ENCODE results near the gene IPCEF1.

Gene IPCEF1

DNA sequence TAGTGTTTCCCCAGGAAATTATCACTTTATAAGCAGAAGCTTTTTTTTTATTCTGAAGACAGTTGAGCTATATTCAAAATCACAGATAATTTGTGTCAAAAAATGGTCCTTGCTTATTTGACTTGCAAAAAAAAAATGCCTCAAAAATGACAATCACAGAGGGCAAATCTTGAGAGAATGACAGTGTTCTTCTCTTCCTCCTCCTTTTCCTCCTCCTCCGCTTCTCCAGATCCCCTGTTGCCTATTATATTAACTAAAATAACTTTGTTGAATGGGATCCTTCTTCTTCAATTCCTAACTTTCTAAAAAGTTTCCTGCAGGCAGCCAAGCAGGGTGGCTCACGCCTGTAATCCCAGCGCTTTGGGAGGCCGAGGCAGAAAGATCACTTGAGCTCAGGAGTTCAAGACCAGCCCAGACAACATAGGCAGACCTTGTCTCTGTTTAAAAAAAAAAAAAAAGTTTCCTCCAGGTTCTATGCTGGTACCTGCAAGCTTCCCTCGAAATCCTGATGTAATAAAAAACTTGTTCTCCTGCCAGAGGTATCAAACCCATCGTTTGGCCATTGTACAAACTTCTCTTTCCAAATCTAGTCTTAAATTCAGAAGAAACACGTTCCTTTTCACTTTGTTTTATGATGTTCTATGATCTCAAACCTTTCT is 128.6 kb downstream of the IPCEF1 start:
- H3K4me3 ChIP-seq = no peak overlapping the region
- H3K4me2 ChIP-seq = no peak overlapping the region
- H3K27ac ChIP-seq = no peak overlapping the region
- H4K20me1 ChIP-seq = peaks cover 0 to 52% (median 0%) of the 10 kb centered on the region in 11 experiments; a peak in 9 of 22 replicates
- H3K9me3 ChIP-seq (replicated peaks in 1 of 11) = peaks cover 0 to 16% (median 5%) of the 10 kb centered on the region in 11 experiments; a peak in 9 of 22 replicates
- H3K4me1 ChIP-seq = peaks cover 4 to 47% (median 20%) of the 10 kb centered on the region in 10 experiments; a peak in 18 of 20 replicates
- no peaks in the 10 kb centered on the region for H3K27me3 ChIP-seq
- no peak for TF ChIP-seq Cebpa-rat (IDR thresholded peaks at IDR 0.05)
- H3K9ac ChIP-seq = no peak overlapping the region
- H3K36me3 ChIP-seq = peaks cover 0 to 98% (median 86%) of the 10 kb centered on the region in 11 experiments; a peak in 16 of 22 replicates

DNA sequence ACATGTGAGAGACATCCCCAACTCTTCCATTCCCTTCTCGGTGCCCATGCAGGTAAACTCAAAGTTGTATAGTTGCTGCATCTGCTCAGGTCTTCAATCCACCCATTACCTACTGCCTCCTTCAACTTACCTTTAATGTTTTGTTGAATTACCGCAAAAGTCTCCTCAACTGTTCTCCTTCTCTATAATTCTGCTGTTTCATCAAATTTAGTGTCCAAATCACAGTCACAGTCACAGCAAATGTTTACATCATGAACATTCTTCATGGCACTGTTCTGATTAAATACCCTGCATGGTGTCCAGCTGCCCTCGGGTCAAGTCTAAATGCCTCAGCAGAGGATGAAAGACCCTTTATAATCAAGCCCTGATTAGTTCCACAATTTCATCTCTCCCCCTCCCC is 130.1 kb downstream of the IPCEF1 start:
- peaks cover 0 to 16% (median 5%) of the 10 kb centered on the region in 11 experiments; a peak in 8 of 22 replicates for H3K9me3 ChIP-seq (replicated peaks in 1 of 11)
- H3K4me3 ChIP-seq = no peak overlapping the region
- peaks cover 0 to 44% (median 10%) of the 10 kb centered on the region in 10 experiments; a peak in 13 of 20 replicates for H3K4me1 ChIP-seq
- no peak overlapping the region for H3K9ac ChIP-seq
- H4K20me1 ChIP-seq = peaks cover 0 to 49% (median 0%) of the 10 kb centered on the region in 11 experiments; a peak in 8 of 22 replicates
- H3K27me3 ChIP-seq = no peaks in the 10 kb centered on the region
- peaks cover 0 to 99% (median 89%) of the 10 kb centered on the region in 11 experiments; a peak in 16 of 22 replicates for H3K36me3 ChIP-seq
- H3K4me2 ChIP-seq = peak overlapping the region in 3 of 11 experiments; percentile 2 to 47 (median 21); a peak in 5 of 22 replicates
- no peak overlapping the region for H3K27ac ChIP-seq
- TF ChIP-seq Cebpa-rat (IDR thresholded peaks at IDR 0.05) = no peak

DNA sequence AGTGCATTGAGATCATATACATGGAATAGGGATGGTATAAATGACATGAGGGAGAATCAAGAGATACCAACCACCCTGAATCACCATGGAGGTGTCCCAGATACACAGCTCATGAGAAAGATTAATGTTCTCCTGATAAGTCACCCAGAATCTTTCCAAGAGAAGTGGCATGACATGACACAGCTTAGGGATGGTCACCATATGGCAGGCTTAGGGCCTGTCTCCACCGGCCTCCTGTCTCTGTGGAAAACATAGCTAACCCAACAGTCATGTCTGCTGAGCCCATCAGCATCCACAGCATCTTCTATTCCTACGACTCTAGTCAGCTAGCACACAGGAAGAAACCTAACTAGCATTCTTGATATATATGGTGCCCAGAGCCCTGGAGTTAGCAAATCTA is 133.3 kb downstream of the IPCEF1 start:
- TF ChIP-seq Cebpa-rat (IDR thresholded peaks at IDR 0.05) = no peak
- Histone ChIP-seq H3K4me3 (no peak overlapping the region), H3K27ac (no peak overlapping the region)

DNA sequence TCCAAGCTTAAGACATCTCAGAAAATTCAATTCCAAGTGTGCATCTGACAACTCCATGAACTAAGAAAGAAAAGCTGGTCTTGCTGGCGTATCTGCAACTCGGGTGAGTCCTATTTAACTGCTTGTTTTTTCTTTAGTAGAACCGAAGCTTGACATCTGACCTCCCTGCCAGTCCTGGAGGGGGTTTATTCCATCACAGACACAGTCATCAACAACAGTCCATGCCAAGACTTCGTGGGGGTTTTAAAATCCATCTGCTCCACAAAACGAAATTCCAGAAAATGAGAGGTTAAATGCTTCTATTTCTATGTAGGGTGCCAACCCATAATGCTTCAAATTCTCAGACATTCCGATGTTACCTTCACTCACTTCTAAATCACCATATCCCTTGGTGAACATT is 133.9 kb downstream of the IPCEF1 start:
- peak overlapping the region in 2 of 11 experiments; percentile 6 to 33; a peak in 2 of 22 replicates for H3K4me2 ChIP-seq
- peaks cover 0 to 37% (median 0%) of the 10 kb centered on the region in 11 experiments; a peak in 6 of 22 replicates for H4K20me1 ChIP-seq
- no peak overlapping the region for H3K9ac ChIP-seq
- peaks cover 11 to 53% (median 17%) of the 10 kb centered on the region in 10 experiments; a peak in 18 of 20 replicates for H3K4me1 ChIP-seq
- no peak overlapping the region for H3K4me3 ChIP-seq
- no peak for TF ChIP-seq Cebpa-rat (IDR thresholded peaks at IDR 0.05)
- no peak overlapping the region for H3K27ac ChIP-seq
- no peaks in the 10 kb centered on the region for H3K27me3 ChIP-seq
- peaks cover 0 to 14% (median 4%) of the 10 kb centered on the region in 11 experiments; a peak in 5 of 22 replicates for H3K9me3 ChIP-seq (replicated peaks in 1 of 11)
- H3K36me3 ChIP-seq = peaks cover 0 to 100% (median 94%) of the 10 kb centered on the region in 11 experiments; a peak in 19 of 22 replicates

More for the DNA sequence above, 133.3 kb downstream of the IPCEF1 start:
- H3K4me1 ChIP-seq = peaks cover 6 to 47% (median 13%) of the 10 kb centered on the region in 10 experiments; a peak in 18 of 20 replicates
- H3K27me3 ChIP-seq = no peaks in the 10 kb centered on the region
- no peak overlapping the region; a peak in 1 of 22 replicates for H3K4me2 ChIP-seq
- peaks cover 0 to 100% (median 94%) of the 10 kb centered on the region in 11 experiments; a peak in 19 of 22 replicates for H3K36me3 ChIP-seq
- peaks cover 0 to 14% (median 4%) of the 10 kb centered on the region in 11 experiments; a peak in 5 of 22 replicates for H3K9me3 ChIP-seq (replicated peaks in 1 of 11)
- no peak overlapping the region for H3K9ac ChIP-seq
- H4K20me1 ChIP-seq = peaks cover 0 to 42% (median 0%) of the 10 kb centered on the region in 11 experiments; a peak in 6 of 22 replicates

DNA sequence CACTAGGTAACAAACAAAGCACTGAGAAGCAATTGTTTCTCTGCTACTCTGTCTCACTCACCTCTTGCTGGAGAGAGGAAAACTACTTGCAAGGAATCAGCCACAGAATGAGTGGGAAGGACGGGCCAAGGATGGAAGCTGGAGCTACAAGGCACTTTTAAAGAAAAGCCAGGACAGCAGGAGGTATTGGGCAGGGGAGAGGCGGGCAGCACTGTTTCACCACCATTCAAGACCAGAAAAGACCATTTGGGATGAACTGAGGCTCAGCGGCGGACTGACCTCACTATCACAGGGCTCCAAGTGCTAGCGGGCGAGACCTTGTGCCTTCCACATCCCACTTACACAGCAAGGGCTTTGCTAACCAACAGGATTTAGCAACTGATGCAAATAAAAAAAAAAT is 137.4 kb downstream of the IPCEF1 start:
- H3K36me3 ChIP-seq = peaks cover 0 to 99% (median 94%) of the 10 kb centered on the region in 11 experiments; a peak in 19 of 22 replicates
- no peaks in the 10 kb centered on the region for H3K27me3 ChIP-seq
- peaks cover 0 to 26% (median 0%) of the 10 kb centered on the region in 11 experiments; a peak in 6 of 22 replicates for H4K20me1 ChIP-seq
- H3K9ac ChIP-seq = no peak overlapping the region
- no peak overlapping the region for H3K4me3 ChIP-seq
- peak overlapping the region in 2 of 11 experiments; percentile 20; a peak in 2 of 22 replicates for H3K27ac ChIP-seq
- H3K4me1 ChIP-seq = peaks cover 11 to 46% (median 17%) of the 10 kb centered on the region in 10 experiments; a peak in 18 of 20 replicates
- TF ChIP-seq Cebpa-rat (IDR thresholded peaks at IDR 0.05) = no peak
- 0 out of 22 replicates have a peak, but pooled peaks cover 0 to 13% (median 0%) of the 10 kb centered on the region in 11 experiments for H3K9me3 ChIP-seq (replicated peaks in 1 of 11)
- H3K4me2 ChIP-seq = peak overlapping the region in 9 of 11 experiments; percentile 35 to 71 (median 44); a peak in 13 of 22 replicates

- Histone ChIP-seq H3K9me3 (replicated peaks in 1 of 11) (0 out of 22 replicates have a peak, but pooled peaks cover 0 to 13% (median 0%) of the 10 kb centered on the region in 11 experiments), H4K20me1 (peaks cover 0 to 26% (median 0%) of the 10 kb centered on the region in 11 experiments; a peak in 6 of 22 replicates), H3K4me1 (peaks cover 15 to 46% (median 18%) of the 10 kb centered on the region in 10 experiments; a peak in 19 of 20 replicates), H3K4me3 (no peak overlapping the region), H3K27me3 (no peaks in the 10 kb centered on the region), H3K4me2 (peak overlapping the region; percentile 27 to 71 (median 44); a peak in 19 of 22 replicates), H3K27ac (peak overlapping the region in 2 of 11 experiments; percentile 20 to 58; a peak in 4 of 22 replicates), H3K36me3 (peaks cover 0 to 99% (median 94%) of the 10 kb centered on the region in 11 experiments; a peak in 19 of 22 replicates), H3K9ac (no peak overlapping the region)
- TF ChIP-seq Cebpa-rat (IDR thresholded peaks at IDR 0.05) = no peak
Measured at GRCh38 chr6:154218787-154219186, 137.8 kb downstream of the IPCEF1 start.

DNA sequence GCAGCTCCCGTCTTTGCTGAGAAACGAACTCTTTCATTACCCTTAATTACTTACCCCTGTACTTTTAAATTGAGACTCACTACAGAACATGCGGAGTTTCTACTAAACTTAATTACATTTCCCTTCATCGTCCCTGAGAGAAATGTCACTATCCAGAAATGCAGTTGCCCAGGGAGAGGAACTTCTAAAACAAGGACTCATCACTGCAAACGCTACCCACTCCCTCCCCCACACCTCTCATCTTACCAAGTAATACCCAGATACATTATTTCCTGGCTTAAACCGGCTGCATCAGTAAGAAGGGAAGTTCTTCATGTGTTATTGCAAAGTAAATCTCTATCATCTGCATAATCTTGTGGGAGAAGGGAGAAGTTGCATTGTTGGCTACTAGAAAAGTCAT is 138.3 kb downstream of the IPCEF1 start:
- H3K9ac ChIP-seq = peak overlapping the region in 2 of 11 experiments; percentile 2 to 21; a peak in 3 of 22 replicates
- H3K27me3 ChIP-seq = no peaks in the 10 kb centered on the region
- peaks cover 0 to 99% (median 94%) of the 10 kb centered on the region in 11 experiments; a peak in 19 of 22 replicates for H3K36me3 ChIP-seq
- peak overlapping the region; percentile 27 to 71 (median 44); a peak in 19 of 22 replicates for H3K4me2 ChIP-seq
- H3K27ac ChIP-seq = peak overlapping the region in 6 of 11 experiments; percentile 10 to 58 (median 21); a peak in 6 of 22 replicates
- H3K9me3 ChIP-seq (replicated peaks in 1 of 11) = 0 out of 22 replicates have a peak, but pooled peaks cover 0 to 13% (median 0%) of the 10 kb centered on the region in 11 experiments
- H3K4me1 ChIP-seq = peaks cover 16 to 46% (median 19%) of the 10 kb centered on the region in 10 experiments; a peak in 19 of 20 replicates
- TF ChIP-seq Cebpa-rat (IDR thresholded peaks at IDR 0.05) = no peak
- no peak overlapping the region for H3K4me3 ChIP-seq
- peaks cover 0 to 22% (median 0%) of the 10 kb centered on the region in 11 experiments; a peak in 6 of 22 replicates for H4K20me1 ChIP-seq

DNA sequence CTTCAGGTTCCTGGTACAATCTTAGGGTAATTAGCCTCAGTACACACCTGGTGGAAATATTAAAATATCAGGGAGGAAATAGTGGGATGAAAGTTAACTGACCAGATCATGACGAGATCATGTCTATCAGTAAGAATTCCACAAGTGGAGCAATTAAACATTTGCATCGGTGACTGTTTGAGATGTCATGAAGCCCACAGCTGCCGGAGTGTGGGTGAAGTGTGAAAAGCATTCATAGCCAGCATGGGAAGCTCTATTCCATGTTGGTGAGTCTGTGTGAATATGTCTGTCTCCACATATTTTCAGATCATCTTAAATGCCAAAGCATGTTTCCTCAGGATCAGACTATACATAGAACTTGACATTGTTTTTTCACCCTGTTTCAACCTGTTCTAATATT is 142.8 kb downstream of the IPCEF1 start:
- Histone ChIP-seq H3K4me3 (no peak overlapping the region), H3K36me3 (peaks cover 0 to 98% (median 91%) of the 10 kb centered on the region in 11 experiments; a peak in 17 of 22 replicates), H3K9me3 (replicated peaks in 1 of 11) (0 out of 22 replicates have a peak, but pooled peaks cover 0 to 4% (median 0%) of the 10 kb centered on the region in 11 experiments), H3K4me2 (peak overlapping the region in 2 of 11 experiments; percentile 8 to 9; a peak in 1 of 22 replicates), H4K20me1 (peaks cover 0 to 9% (median 0%) of the 10 kb centered on the region in 11 experiments; a peak in 2 of 22 replicates), H3K4me1 (peaks cover 8 to 45% (median 18%) of the 10 kb centered on the region in 10 experiments; a peak in 19 of 20 replicates), H3K9ac (no peak overlapping the region), H3K27me3 (no peaks in the 10 kb centered on the region), H3K27ac (no peak overlapping the region)
- TF ChIP-seq Cebpa-rat (IDR thresholded peaks at IDR 0.05) = no peak
